HG03575 (cell line): ENCODE measurements around the gene CDC73.
"Not testable (repeated sequence)": the region's sequence is repeated elsewhere in the genome, so short reads cannot be mapped to it uniquely, and the experiment has no call there.

ENCODE experiments used
- ATAC-seq: cut with Tn5 transposase; IDR thresholded peaks from one replicate; pipeline ENCODE4 v1.9.1; 2021; ENCODE audit not compliant: unreplicated experiment, insufficient number of reproducible peaks, low FRiP score; ENCODE audit errors: extremely low read depth

Gene CDC73

GRCh38 chr1:193111641-193112090 is 10.2 kb upstream of the CDC73 start:
- ATAC-seq, result no peak

- no peak for ATAC-seq
Observed at GRCh38 chr1:193113258-193113991, 8.4 kb upstream of the CDC73 start.

- no peak for ATAC-seq
Observed at GRCh38 chr1:193113992-193114332, 7.9 kb upstream of the CDC73 start.

- no peak for ATAC-seq
Observed at GRCh38 chr1:193114485-193115095, 7.2 kb upstream of the CDC73 start.

- no peak for ATAC-seq
Observed at GRCh38 chr1:193115629-193116227, 6.1 kb upstream of the CDC73 start.

- not testable (repeated sequence) for ATAC-seq
Observed at GRCh38 chr1:193117167-193117566, 4.7 kb upstream of the CDC73 start.

- ATAC-seq, result no peak
Observed at GRCh38 chr1:193118194-193118593, 3.6 kb upstream of the CDC73 start.

- no peak for ATAC-seq
Observed at GRCh38 chr1:193118803-193119730, 2.8 kb upstream of the CDC73 start.

GRCh38 chr1:193120604-193121166 is 1.1 kb upstream of the CDC73 start:
- ATAC-seq, result no peak

- ATAC-seq, result no peak
Observed at GRCh38 chr1:193123751-193124150, 1.9 kb downstream of the CDC73 start.

- ATAC-seq, result no peak
Observed at GRCh38 chr1:193125369-193125768, 3.5 kb downstream of the CDC73 start.

GRCh38 chr1:193131266-193131860 is 9.5 kb downstream of the CDC73 start:
- ATAC-seq, result no peak

- ATAC-seq, result no peak
Observed at GRCh38 chr1:193140254-193140653, 18.4 kb downstream of the CDC73 start.

GRCh38 chr1:193141804-193142203 is 20.0 kb downstream of the CDC73 start:
- no peak for ATAC-seq

GRCh38 chr1:193142409-193142808 is 20.6 kb downstream of the CDC73 start:
- no peak for ATAC-seq

- ATAC-seq, result no peak
Observed at GRCh38 chr1:193143285-193143684, 21.5 kb downstream of the CDC73 start.

- ATAC-seq, result no peak
Observed at GRCh38 chr1:193144361-193144938, 22.6 kb downstream of the CDC73 start.

GRCh38 chr1:193144999-193145398 is 23.2 kb downstream of the CDC73 start:
- ATAC-seq, result no peak
